Measurements from ENCODE around the gene KIF21A.

The KIF21A gene

GRCh38 chr12:39467432-39467870 lies 24.5 kb upstream of the KIF21A start:
- TF ChIP-seq CTCF (IDR thresholded peaks at IDR 0.05; ENCODE audit: low read depth, low read length, missing control alignments): no peak

GRCh38 chr12:39464976-39465695 lies 22.2 kb upstream of the KIF21A start:
- TF ChIP-seq CTCF (IDR thresholded peaks at IDR 0.05; ENCODE audit: low read depth, low read length, missing control alignments): no peak
- in situ Hi-C loops (cut with HindIII; ENCODE audit: low sequenced_read_pairs): no loop called here
- H3K4me3 ChIP-seq (ENCODE audit: low read depth, low read length): no peak overlapping the region
- DNase-seq (ENCODE audit: low read depth): no peak

More at GRCh38 chr12:39467432-39467870, 24.5 kb upstream of the KIF21A start:
- in situ Hi-C loops (cut with HindIII; ENCODE audit: low sequenced_read_pairs): no loop called here
- no peak for DNase-seq (ENCODE audit: low read depth)
- H3K4me3 ChIP-seq (ENCODE audit: low read depth, low read length): no peak overlapping the region

- DNase-seq (ENCODE audit: low read depth): no peak
- H3K4me3 ChIP-seq (ENCODE audit: low read depth, low read length): no peak overlapping the region
- in situ Hi-C loops (cut with HindIII; ENCODE audit: low sequenced_read_pairs): no loop called here
- TF ChIP-seq CTCF (IDR thresholded peaks at IDR 0.05; ENCODE audit: low read depth, low read length, missing control alignments): no peak
These were observed 18.1 kb upstream of the KIF21A start for GRCh38 chr12:39461059-39461458.

GRCh38 chr12:39459027-39459434 lies 16.1 kb upstream of the KIF21A start:
- in situ Hi-C loops (cut with HindIII; ENCODE audit: low sequenced_read_pairs): no loop called here
- no peak overlapping the region for H3K4me3 ChIP-seq (ENCODE audit: low read depth, low read length)
- TF ChIP-seq CTCF (IDR thresholded peaks at IDR 0.05; ENCODE audit: low read depth, low read length, missing control alignments): no peak
- DNase-seq (ENCODE audit: low read depth): no peak

GRCh38 chr12:39451977-39452376 lies 9.1 kb upstream of the KIF21A start:
- in situ Hi-C loops (cut with HindIII; ENCODE audit: low sequenced_read_pairs): no loop called here
- H3K4me3 ChIP-seq (ENCODE audit: low read depth, low read length): no peak overlapping the region
- DNase-seq (ENCODE audit: low read depth): no peak
- TF ChIP-seq CTCF (IDR thresholded peaks at IDR 0.05; ENCODE audit: low read depth, low read length, missing control alignments): no peak

GRCh38 chr12:39448038-39448437 lies 5.1 kb upstream of the KIF21A start:
- TF ChIP-seq CTCF (IDR thresholded peaks at IDR 0.05; ENCODE audit: low read depth, low read length, missing control alignments): no peak
- in situ Hi-C loops (cut with HindIII; ENCODE audit: low sequenced_read_pairs): no loop called here
- DNase-seq (ENCODE audit: low read depth): no peak
- no peak overlapping the region for H3K4me3 ChIP-seq (ENCODE audit: low read depth, low read length)

Measured in astrocyte of the cerebellum (primary cell).